ENCODE measurements around the gene KCNJ11. TPM values are rescaled to one million over a fixed set of nuclear protein-coding genes. Genes with fewer than 3 reads are reported as not detected.

The KCNJ11 gene
- total and polyA plus RNA-seq, 8 donors = 1.8 to 11.6 (median 8.1) TPM

DNA sequence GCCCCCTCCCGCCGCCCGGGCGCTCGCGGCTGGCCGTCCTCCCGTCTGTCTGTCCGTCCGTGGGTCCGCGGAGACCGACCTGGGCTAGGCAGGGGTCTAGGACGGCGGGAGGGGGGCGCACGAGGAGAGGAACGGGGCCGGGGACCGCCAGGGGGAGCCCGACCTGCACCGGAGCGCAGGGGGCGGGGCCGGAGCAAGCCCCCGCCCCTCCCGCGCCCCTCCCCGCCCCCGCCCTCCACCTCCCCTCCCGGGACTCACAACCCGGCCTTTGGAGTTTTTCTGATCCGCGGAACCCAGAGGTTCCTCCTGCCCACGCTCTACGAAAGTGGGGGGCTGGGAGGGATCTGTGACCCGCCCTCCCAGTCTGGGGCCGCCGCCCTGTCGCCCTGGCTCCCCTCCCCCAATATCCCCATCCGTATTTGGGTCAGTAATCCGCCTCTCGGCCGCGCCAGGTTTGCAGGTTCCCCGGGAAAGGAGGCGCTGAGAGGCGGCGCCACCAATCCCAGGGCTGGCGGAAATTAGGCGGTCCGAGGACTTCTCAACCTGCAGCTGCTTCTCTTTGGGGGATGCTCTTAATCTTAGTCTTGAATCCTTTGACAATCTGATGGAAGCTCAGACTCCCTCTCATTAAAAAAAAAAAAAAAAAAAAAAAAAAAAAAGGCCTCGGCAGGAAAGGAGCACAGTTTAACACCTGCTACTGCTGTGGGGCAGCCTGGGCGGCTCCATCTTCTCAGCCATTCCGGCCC lies 925 bp upstream of the KCNJ11 start:
- DNase-seq = peak in 3 of 4 donors; percentile 73 to 92 (median 77)
- Histone ChIP-seq H3K4me1 (peaks cover 0 to 19% of the 10 kb centered on the region in 2 donors), H3K4me3 (peak overlapping the region; percentile 19 to 53), H3K27me3 (peaks cover 0 to 26% of the 10 kb centered on the region in 2 donors), H3K27ac (no peak overlapping the region), H3K36me3 (no peaks in the 10 kb centered on the region), H3K9me3 (no peaks in the 10 kb centered on the region)
- intact Hi-C loops (cut with DNase I) = loop anchor here in 1 of 2 donors (10.0 kb wide), 1 partner anchor 115 kb away; no protein-coding TSS in a partner anchor
- peak; percentile 84 for ATAC-seq
- TF ChIP-seq, protein P1, sequence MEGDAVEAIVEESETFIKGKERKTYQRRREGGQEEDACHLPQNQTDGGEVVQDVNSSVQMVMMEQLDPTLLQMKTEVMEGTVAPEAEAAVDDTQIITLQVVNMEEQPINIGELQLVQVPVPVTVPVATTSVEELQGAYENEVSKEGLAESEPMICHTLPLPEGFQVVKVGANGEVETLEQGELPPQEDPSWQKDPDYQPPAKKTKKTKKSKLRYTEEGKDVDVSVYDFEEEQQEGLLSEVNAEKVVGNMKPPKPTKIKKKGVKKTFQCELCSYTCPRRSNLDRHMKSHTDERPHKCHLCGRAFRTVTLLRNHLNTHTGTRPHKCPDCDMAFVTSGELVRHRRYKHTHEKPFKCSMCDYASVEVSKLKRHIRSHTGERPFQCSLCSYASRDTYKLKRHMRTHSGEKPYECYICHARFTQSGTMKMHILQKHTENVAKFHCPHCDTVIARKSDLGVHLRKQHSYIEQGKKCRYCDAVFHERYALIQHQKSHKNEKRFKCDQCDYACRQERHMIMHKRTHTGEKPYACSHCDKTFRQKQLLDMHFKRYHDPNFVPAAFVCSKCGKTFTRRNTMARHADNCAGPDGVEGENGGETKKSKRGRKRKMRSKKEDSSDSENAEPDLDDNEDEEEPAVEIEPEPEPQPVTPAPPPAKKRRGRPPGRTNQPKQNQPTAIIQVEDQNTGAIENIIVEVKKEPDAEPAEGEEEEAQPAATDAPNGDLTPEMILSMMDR (IDR thresholded peaks at IDR 0.05) = peak; percentile 63 to 74

- ATAC-seq (no peak), DNase-seq (no peak)
- TF ChIP-seq, protein P1 (IDR thresholded peaks at IDR 0.05) = no peak
- Histone ChIP-seq H3K4me3 (no peak overlapping the region), H3K27ac (no peak overlapping the region), H3K9me3 (no peaks in the 10 kb centered on the region), H3K36me3 (no peaks in the 10 kb centered on the region), H3K4me1 (peaks cover 0 to 19% of the 10 kb centered on the region in 2 donors), H3K27me3 (peaks cover 0 to 26% of the 10 kb centered on the region in 2 donors)
- intact Hi-C loops (cut with DNase I) = loop anchor here in 1 of 2 donors (10.0 kb wide), 1 partner anchor 117 kb away; no protein-coding TSS in a partner anchor
These were observed 648 bp downstream of the KCNJ11 start for GRCh38 chr11:17387811-17388210.

GRCh38 chr11:17387254-17387653 lies 1.2 kb downstream of the KCNJ11 start:
- H3K4me3 ChIP-seq = no peak overlapping the region
- TF ChIP-seq, protein P1 (IDR thresholded peaks at IDR 0.05) = no peak
- peaks cover 0 to 19% of the 10 kb centered on the region in 2 donors for H3K4me1 ChIP-seq
- H3K27me3 ChIP-seq = peaks cover 0 to 26% of the 10 kb centered on the region in 2 donors
- no peaks in the 10 kb centered on the region for H3K9me3 ChIP-seq
- no peak for DNase-seq
- ATAC-seq = no peak
- no peak overlapping the region for H3K27ac ChIP-seq
- intact Hi-C loops (cut with DNase I) = loop anchor here in 1 of 2 donors (10.0 kb wide), 1 partner anchor 118 kb away; no protein-coding TSS in a partner anchor
- H3K36me3 ChIP-seq = no peaks in the 10 kb centered on the region

DNA sequence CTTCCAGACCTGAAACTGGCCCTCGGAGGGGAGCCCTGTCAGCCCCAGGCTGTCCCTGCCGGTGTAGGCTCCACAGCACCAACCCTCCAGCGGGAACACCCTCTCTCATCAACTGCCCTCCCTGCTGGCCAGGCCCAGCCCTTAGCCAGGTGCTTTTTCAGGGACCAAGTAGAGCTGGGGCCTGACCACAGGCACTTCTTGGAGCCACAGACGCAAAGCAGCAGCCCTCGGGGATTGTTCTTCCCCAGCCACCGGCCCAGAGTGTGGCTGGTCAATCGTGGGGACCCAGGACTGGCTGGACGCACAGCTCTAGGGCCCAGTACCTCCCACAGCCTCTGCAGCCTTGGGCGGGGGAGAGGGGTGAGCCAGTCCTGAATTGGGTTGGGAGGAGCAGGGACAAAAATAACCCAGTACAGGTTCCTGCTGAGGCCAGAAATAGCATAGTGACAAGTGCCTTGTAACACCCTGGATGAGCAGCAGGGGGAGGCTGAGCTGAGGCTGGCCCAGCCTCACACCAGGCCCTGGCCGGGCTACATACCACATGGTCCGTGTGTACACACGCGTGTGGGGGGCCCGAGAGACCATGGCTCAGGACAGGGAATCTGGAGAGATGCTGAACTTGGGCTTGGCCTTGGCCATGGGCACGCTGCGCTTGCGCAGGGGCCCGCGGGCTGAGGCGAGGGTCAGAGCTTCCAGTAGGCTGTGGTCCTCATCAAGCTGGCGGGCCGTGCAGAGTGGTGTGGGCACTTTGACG lies 2.0 kb downstream of the KCNJ11 start:
- peak in 2 of 4 donors; percentile 44 to 55 for DNase-seq
- H3K4me3 ChIP-seq = no peak overlapping the region
- H3K9me3 ChIP-seq = no peaks in the 10 kb centered on the region
- H3K27ac ChIP-seq = peak overlapping the region in 1 of 2 donors; percentile 19
- peaks cover 0 to 19% of the 10 kb centered on the region in 2 donors for H3K4me1 ChIP-seq
- peaks cover 0 to 26% of the 10 kb centered on the region in 2 donors for H3K27me3 ChIP-seq
- intact Hi-C loops (cut with DNase I) = loop anchor here in 1 of 2 donors (10.0 kb wide), 1 partner anchor 118 kb away; no protein-coding TSS in a partner anchor
- TF ChIP-seq, protein P1 (IDR thresholded peaks at IDR 0.05) = peak; percentile 47 to 53
- H3K36me3 ChIP-seq = no peaks in the 10 kb centered on the region
- peak; percentile 81 for ATAC-seq
